ENCODE measurements around the gene DNAH11. TPM values are rescaled to one million over a fixed set of nuclear protein-coding genes. Genes with fewer than 3 reads are reported as not detected.

The DNAH11 gene
- total and polyA plus RNA-seq, 2 of the 8 experiments (the other 6 are each of a cell fraction or from before 2014, with no cell fraction given), result 1.8 to 4.9 TPM

- no peak for FAIRE-seq
- WGBS, 2 experiments (ENCODE audit: extremely low coverage in 1 of 2, insufficient coverage in 1 of 2, insufficient read length in 1 of 2, insufficient replicate concordance in 2 of 2, low coverage in 1 of 2, low lambda C conversion rate in 2 of 2, missing lambda C conversion rate in 1 of 2), result 94% methylated on average over 6 of the region's 6 CpGs; no CpG with 5 or more reads in 1 of the 2 experiments
- no peak overlapping the region for H3K4me2 ChIP-seq (ENCODE audit: insufficient read depth in 1 of 2, low read depth in 2 of 2, low read length in 2 of 2)
Measured at GRCh38 chr7:21910253-21910652, 367.4 kb downstream of the DNAH11 start.

More at GRCh38 chr7:21910253-21910652, 367.4 kb downstream of the DNAH11 start:
- H4K5ac ChIP-seq (ENCODE audit: insufficient read length, low read depth, low read length), result no peak overlapping the region
- DNase-seq (ENCODE audit: low read depth in 1 of 2, low spot score in 2 of 2), result no peak
- H3K14ac ChIP-seq (ENCODE audit: insufficient read length), result no peak overlapping the region
- H2BK15ac ChIP-seq (ENCODE audit: low read length), result no peak overlapping the region
- H3K36me3 ChIP-seq (ENCODE audit: control insufficient read depth in 2 of 4, insufficient read depth in 4 of 4, low read length in 3 of 4), result peaks cover 24 to 79% (median 53%) of the 10 kb centered on the region in 4 experiments
- H3K23ac ChIP-seq (ENCODE audit: insufficient read length), result no peak overlapping the region
- H3K23me2 ChIP-seq (ENCODE audit: low read depth, low read length), result no peaks in the 10 kb centered on the region
- H3K27ac ChIP-seq (ENCODE audit: low read depth, low read length), result no peak overlapping the region
- H3K56ac ChIP-seq (replicated peaks; ENCODE audit: insufficient read length, low read depth, low read length), result no peak overlapping the region
- no peak overlapping the region for H2BK12ac ChIP-seq (ENCODE audit: low read depth, low read length)
- H3K4me1 ChIP-seq (replicated peaks in 1 of 4; ENCODE audit: control insufficient read depth in 3 of 4, insufficient read depth in 4 of 4, low read length in 3 of 4), result no peaks in the 10 kb centered on the region
- H3K79me2 ChIP-seq (ENCODE audit: control insufficient read depth in 1 of 2, insufficient read depth in 2 of 2, low read length in 2 of 2), result peaks cover 0 to 1% of the 10 kb centered on the region in 2 experiments; a peak in 1 of 4 replicates
- no peak overlapping the region for H2BK120ac ChIP-seq (replicated peaks; ENCODE audit: low read depth, low read length)
- peaks cover 8% of the 10 kb centered on the region for H3K79me1 ChIP-seq (ENCODE audit: low read depth, low read length)
- no peaks in the 10 kb centered on the region for H3K27me3 ChIP-seq (replicated peaks in 1 of 4; ENCODE audit: control insufficient read depth in 3 of 4, extremely low read depth in 1 of 4, insufficient read depth in 3 of 4, low read length in 3 of 4)
- no peak overlapping the region for H4K8ac ChIP-seq (ENCODE audit: extremely low read depth, insufficient read depth, low read length)
- H3K9me3 ChIP-seq (ENCODE audit: insufficient read depth in 2 of 2, low read depth in 1 of 2, low read length in 1 of 2), result no peaks in the 10 kb centered on the region
- ChIA-PET POLR2A (ENCODE audit: partially characterized antibody) (no interaction called here), CTCF (ENCODE audit: partially characterized antibody) (no interaction called here)
- H2AK5ac ChIP-seq (ENCODE audit: low read depth, low read length), result no peak overlapping the region
- no peak overlapping the region for H3K18ac ChIP-seq (ENCODE audit: extremely low read depth, low read length)
- H2AFZ ChIP-seq (ENCODE audit: low read length), result no peak overlapping the region
- H2BK5ac ChIP-seq (ENCODE audit: low read depth, low read length), result no peak overlapping the region
- no peak overlapping the region for H3K4me3 ChIP-seq (ENCODE audit: extremely low read depth in 1 of 4, insufficient read depth in 2 of 4, low read depth in 3 of 4, low read length in 4 of 4)
- H4K91ac ChIP-seq (replicated peaks; ENCODE audit: insufficient read length, low read length), result no peak overlapping the region
- no peak overlapping the region for H3K4ac ChIP-seq (replicated peaks; ENCODE audit: insufficient read length, low read depth, low read length)
- H3K9ac ChIP-seq (replicated peaks in 1 of 4; ENCODE audit: extremely low read depth in 1 of 4, low read depth in 3 of 4, low read length in 3 of 4), result no peak overlapping the region
- H4K20me1 ChIP-seq (replicated peaks in 1 of 2; ENCODE audit: control insufficient read depth in 1 of 2, insufficient read depth in 2 of 2, low read length in 2 of 2), result peaks cover 0 to 9% of the 10 kb centered on the region in 2 experiments
- no peak overlapping the region for H2BK20ac ChIP-seq (ENCODE audit: low read length)
